Ascending aorta (tissue), 2 donors: Measurements from ENCODE around the gene YTHDF1. TPM values are rescaled to one million over a fixed set of nuclear protein-coding genes. Genes with fewer than 3 reads are reported as not detected.

Source experiments
- DNase-seq, 2 donors: peaks; one replicate each; pipeline ENCODE4 v3.0.0-alpha.2; 2019; ENCODE audit warnings: low spot score in 2 of 2
- H3K27ac ChIP-seq, 2 donors: fragments of 200-600 bp; sonication (generic); one replicate each; pipeline ENCODE4 v1.5.1; 2016 to 2017; ENCODE audit warnings: mild to moderate bottlenecking in 1 of 2
- H3K27me3 ChIP-seq: fragments of 200-600 bp; sonication (generic); one replicate; pipeline ENCODE4 v1.5.1; 2017
- H3K36me3 ChIP-seq, 2 donors: fragments of 200-600 bp; sonication (generic); one replicate each; pipeline ENCODE4 v1.5.1; 2016
- H3K4me1 ChIP-seq, 2 donors: fragments of 200-600 bp; sonication (generic); one replicate each; pipeline ENCODE4 v1.5.1; 2016 to 2017; ENCODE audit warnings: mild to moderate bottlenecking in 1 of 2
- H3K4me3 ChIP-seq, 2 donors: fragments of 200-600 bp; sonication (generic); one replicate each; pipeline ENCODE4 v1.5.1; 2016 to 2017; ENCODE audit warnings: mild to moderate bottlenecking in 1 of 2
- H3K9me3 ChIP-seq, 2 donors: fragments of 200-600 bp; sonication (generic); one replicate each; pipeline ENCODE4 v1.5.1; 2016
- intact Hi-C: fragments of 100-400 bp; cut with DNase I; formaldehyde crosslinking; loops from one replicate; pipeline ENCODE4 v1.15.1; 2023
- total RNA-seq: library from RNA; depleted of rRNA; stranded (reverse); fragments of >200 nt; gene quantifications from one replicate; pipeline ENCODE4 v1.1.0, GENCODE V29; 2016
- TF ChIP-seq, protein P1 (sequence below), 3 experiments: fragments of 200-600 bp in 2 of 3; fragments of 450-650 bp in 1 of 3; sonication (generic) in 2 of 3; IDR thresholded peaks; one replicate each; pipeline ENCODE4 v1.5.1; 2016 to 2019; ENCODE audit warnings: antibody characterized with exemption in 3 of 3, mild to moderate bottlenecking in 1 of 3, moderate library complexity in 1 of 3

Gene YTHDF1
- total RNA-seq, 1 donor from 2014 or later = 14.2 TPM

GRCh38 chr20:63177785-63178445 lies 38.0 kb downstream of the YTHDF1 start:
- H3K4me3 ChIP-seq = peak overlapping the region in 1 of 2 donors; percentile 43
- no peaks in the 10 kb centered on the region for H3K36me3 ChIP-seq
- DNase-seq = no peak
- TF ChIP-seq, protein P1, sequence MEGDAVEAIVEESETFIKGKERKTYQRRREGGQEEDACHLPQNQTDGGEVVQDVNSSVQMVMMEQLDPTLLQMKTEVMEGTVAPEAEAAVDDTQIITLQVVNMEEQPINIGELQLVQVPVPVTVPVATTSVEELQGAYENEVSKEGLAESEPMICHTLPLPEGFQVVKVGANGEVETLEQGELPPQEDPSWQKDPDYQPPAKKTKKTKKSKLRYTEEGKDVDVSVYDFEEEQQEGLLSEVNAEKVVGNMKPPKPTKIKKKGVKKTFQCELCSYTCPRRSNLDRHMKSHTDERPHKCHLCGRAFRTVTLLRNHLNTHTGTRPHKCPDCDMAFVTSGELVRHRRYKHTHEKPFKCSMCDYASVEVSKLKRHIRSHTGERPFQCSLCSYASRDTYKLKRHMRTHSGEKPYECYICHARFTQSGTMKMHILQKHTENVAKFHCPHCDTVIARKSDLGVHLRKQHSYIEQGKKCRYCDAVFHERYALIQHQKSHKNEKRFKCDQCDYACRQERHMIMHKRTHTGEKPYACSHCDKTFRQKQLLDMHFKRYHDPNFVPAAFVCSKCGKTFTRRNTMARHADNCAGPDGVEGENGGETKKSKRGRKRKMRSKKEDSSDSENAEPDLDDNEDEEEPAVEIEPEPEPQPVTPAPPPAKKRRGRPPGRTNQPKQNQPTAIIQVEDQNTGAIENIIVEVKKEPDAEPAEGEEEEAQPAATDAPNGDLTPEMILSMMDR (IDR thresholded peaks at IDR 0.05) = no peak
- no peak overlapping the region for H3K27ac ChIP-seq
- intact Hi-C loops = loop anchor here (2.0 kb wide), 1 partner anchor 121 kb away; no protein-coding TSS in a partner anchor
- peaks cover 53% of the 10 kb centered on the region for H3K27me3 ChIP-seq
- H3K9me3 ChIP-seq = no peaks in the 10 kb centered on the region
- H3K4me1 ChIP-seq = peaks cover 6 to 13% of the 10 kb centered on the region in 2 donors

- Histone ChIP-seq H3K4me1 (peaks cover 6 to 13% of the 10 kb centered on the region in 2 donors), H3K4me3 (peak overlapping the region in 1 of 2 donors; percentile 43), H3K36me3 (no peaks in the 10 kb centered on the region), H3K27ac (no peak overlapping the region), H3K27me3 (peaks cover 53% of the 10 kb centered on the region), H3K9me3 (no peaks in the 10 kb centered on the region)
- DNase-seq = no peak
- intact Hi-C loops = no loop called here
- TF ChIP-seq, protein P1 (IDR thresholded peaks at IDR 0.05) = no peak
These were observed 38.7 kb downstream of the YTHDF1 start for GRCh38 chr20:63177134-63177784.

- Histone ChIP-seq H3K36me3 (no peaks in the 10 kb centered on the region), H3K9me3 (no peaks in the 10 kb centered on the region), H3K4me3 (no peak overlapping the region), H3K27me3 (peaks cover 53% of the 10 kb centered on the region), H3K27ac (no peak overlapping the region), H3K4me1 (peaks cover 6 to 13% of the 10 kb centered on the region in 2 donors)
- TF ChIP-seq, protein P1 (IDR thresholded peaks at IDR 0.05) = no peak
- no peak for DNase-seq
- intact Hi-C loops = no loop called here
These were observed 39.4 kb downstream of the YTHDF1 start for GRCh38 chr20:63176427-63177133.

- intact Hi-C loops = no loop called here
- peaks cover 6 to 13% of the 10 kb centered on the region in 2 donors for H3K4me1 ChIP-seq
These were observed 39.9 kb downstream of the YTHDF1 start for GRCh38 chr20:63176034-63176426.

More at GRCh38 chr20:63176034-63176426, 39.9 kb downstream of the YTHDF1 start:
- no peaks in the 10 kb centered on the region for H3K36me3 ChIP-seq
- no peak for DNase-seq
- H3K9me3 ChIP-seq = no peaks in the 10 kb centered on the region
- H3K27ac ChIP-seq = no peak overlapping the region
- TF ChIP-seq, protein P1 (IDR thresholded peaks at IDR 0.05) = no peak
- no peak overlapping the region for H3K4me3 ChIP-seq
- peaks cover 53% of the 10 kb centered on the region for H3K27me3 ChIP-seq
